HCT116 (cell line): ENCODE results near the gene STIM1. TPM values are rescaled to one million over a fixed set of nuclear protein-coding genes. Genes with fewer than 3 reads are reported as not detected.
A peak's percentile ranks its signal among the peaks of the same experiment; 100 is the strongest.

Source experiments
- ATAC-seq: fragments of 200-7000 bp; cut with Tn5 transposase; 2 replicates; pipeline ENCODE4 v1.9.1; 2020; ENCODE audit warnings: mild to moderate bottlenecking, moderate library complexity
- BruUV-seq: library from RNA; stranded (reverse); fragments of 400-500 nt; replicated peaks from 2 replicates; lab custom pipeline; 2021; lab: Mats Ljungman, UMichigan
- CTCF ChIA-PET: fragments of 300-600 bp; sonication (Branson Sonifier 250); formaldehyde crosslinking; loops from one replicate; lab custom pipeline; 2021; ENCODE audit warnings: antibody characterized with exemption; lab: Charles Lee
- POLR2A ChIA-PET: fragments of 300-600, 350-600 bp; sonication (Branson Sonifier 250); formaldehyde crosslinking; loops from one replicate; lab custom pipeline; 2021; ENCODE audit warnings: antibody characterized with exemption; lab: Charles Lee
- RAD21 ChIA-PET, 2 experiments: fragments of 300-600 bp; sonication (Branson Sonifier 250); formaldehyde crosslinking; loops; one replicate each; lab custom pipeline; 2023; ENCODE audit warnings: low total read pairs in 2 of 2; ENCODE audit not compliant: uncharacterized antibody in 2 of 2, unreplicated experiment in 2 of 2, low non-redundant PET in 1 of 2; lab: Charles Lee
- DNase-seq: peaks from one replicate; pipeline ENCODE4 v3.0.0-alpha.2; 2010; ENCODE audit warnings: low read depth, low spot score
- H2AFZ ChIP-seq: fragments of 200-600 bp; shearing (Covaris generic), sonication (generic); 2 replicates; pipeline ENCODE4 v1.6.1; 2017; ENCODE audit warnings: low read depth, mixed run types, mixed read lengths, antibody characterized with exemption, low read length; ENCODE audit not compliant: poor library complexity, severe bottlenecking
- H3K27ac ChIP-seq: 2 replicates; pipeline ENCODE4 v1.5.1; 2012; ENCODE audit warnings: low read depth, low read length
- H3K27me3 ChIP-seq: fragments of 200-600 bp; sonication (generic); 2 replicates; pipeline ENCODE4 v1.6.1; 2016; ENCODE audit warnings: mixed run types, low read length, mixed read lengths; ENCODE audit not compliant: insufficient read depth
- H3K36me3 ChIP-seq, 2 experiments: fragments of 200-500 bp in 1 of 2; fragments of 200-600 bp in 1 of 2; sonication (Bioruptor generic) in 1 of 2; sonication (generic) in 1 of 2; 2 replicates each; pipeline versions ENCODE4 v1.5.1 to v1.6.1; 2014 to 2016; ENCODE audit warnings: low read length in 2 of 2, inconsistent platforms in 1 of 2, mixed read lengths in 1 of 2, mixed run types in 1 of 2; ENCODE audit not compliant: insufficient read depth in 2 of 2, control insufficient read depth in 1 of 2
- H3K4me1 ChIP-seq, 2 experiments: fragments of 200-600 bp in 1 of 2; sonication (generic) in 1 of 2; 2 replicates each; pipeline versions ENCODE4 v1.5.1 to v1.6.1; 2012 to 2017; ENCODE audit warnings: low read length in 2 of 2, inconsistent platforms in 1 of 2, mild to moderate bottlenecking in 1 of 2, mixed read lengths in 1 of 2, mixed run types in 1 of 2, moderate library complexity in 1 of 2; ENCODE audit not compliant: insufficient read depth in 2 of 2, control insufficient read depth in 1 of 2
- H3K4me2 ChIP-seq: fragments of 200-600 bp; sonication (generic); 2 replicates; pipeline ENCODE4 v1.6.1; 2017; ENCODE audit warnings: mixed run types, low read length, mixed read lengths
- H3K4me3 ChIP-seq, 2 experiments: fragments of 200-600 bp in 1 of 2; sonication (generic) in 1 of 2; replicated peaks in 1 of 2; 2 replicates each; pipeline ENCODE4 v1.5.1; 2011 to 2016; ENCODE audit warnings: low read length in 2 of 2, control low read depth in 1 of 2, low read depth in 1 of 2, mild to moderate bottlenecking in 1 of 2, mixed read lengths in 1 of 2, mixed run types in 1 of 2
- H3K79me2 ChIP-seq: fragments of 200-600 bp; sonication (generic); 2 replicates; pipeline ENCODE4 v1.6.1; 2017; ENCODE audit warnings: mild to moderate bottlenecking, mixed run types, low read length, moderate library complexity, mixed read lengths; ENCODE audit not compliant: insufficient read depth
- H3K9ac ChIP-seq: fragments of 200-600 bp; sonication (generic); 2 replicates; pipeline ENCODE4 v1.6.1; 2016; ENCODE audit warnings: low read length, mixed read lengths
- H3K9me2 ChIP-seq: fragments of 200-600 bp; sonication (generic), shearing (Covaris generic); 2 replicates; pipeline ENCODE4 v1.6.1; 2017; ENCODE audit warnings: mixed run types, mild to moderate bottlenecking, moderate library complexity; ENCODE audit not compliant: insufficient read depth
- H3K9me3 ChIP-seq, 2 experiments: fragments of 200-500 bp in 1 of 2; fragments of 200-600 bp in 1 of 2; sonication (Bioruptor generic) in 1 of 2; sonication (generic) in 1 of 2; 2 replicates each; pipeline ENCODE4 v1.6.1; 2014 to 2017; ENCODE audit warnings: low read length in 2 of 2, mixed read lengths in 2 of 2, inconsistent platforms in 1 of 2, low read depth in 1 of 2, mild to moderate bottlenecking in 1 of 2, mixed run types in 1 of 2, moderate library complexity in 1 of 2; ENCODE audit not compliant: control insufficient read depth in 1 of 2, insufficient read depth in 1 of 2
- H4K20me1 ChIP-seq: fragments of 200-600 bp; sonication (generic), shearing (Covaris generic); 2 replicates; pipeline ENCODE4 v1.6.1; 2017; ENCODE audit warnings: mixed run types, mild to moderate bottlenecking, moderate library complexity; ENCODE audit not compliant: insufficient read depth
- CBX3 ChIP-seq: IDR thresholded peaks from 2 replicates; pipeline ENCODE4 v1.6.1; 2012; ENCODE audit warnings: low read depth
- EZH2phosphoT487 ChIP-seq: fragments of 200-600 bp; IDR thresholded peaks from 2 replicates; pipeline ENCODE4 v1.6.1; 2018; ENCODE audit warnings: antibody characterized with exemption, borderline replicate concordance
- intact Hi-C: fragments of 100-400 bp; cut with micrococcal nuclease; formaldehyde crosslinking; loops from 2 replicates; pipeline ENCODE4 v1.10.0; 2022
- total RNA-seq: library from RNA; stranded (reverse); gene quantifications from one replicate; pipeline ENCODE4 v1.2.1, GENCODE V29; 2021; ENCODE audit not compliant: unreplicated experiment

The STIM1 gene
- total RNA-seq, 1 experiment from 2014 or later, result 22.3 TPM

GRCh38 chr11:4140067-4140636 lies 284.7 kb downstream of the STIM1 start:
- ChIA-PET RAD21 (no interaction called here), POLR2A (no interaction called here), CTCF (no interaction called here)
- no peaks in the 10 kb centered on the region for H3K79me2 ChIP-seq
- peaks cover 11 to 59% of the 10 kb centered on the region in 2 experiments for H3K36me3 ChIP-seq
- TF ChIP-seq CBX3, result peak; percentile 77
- TF ChIP-seq EZH2phosphoT487, result no peak
- BruUV-seq, result no TSS peak
- H3K4me1 ChIP-seq, result peaks cover 0 to under 1% of the 10 kb centered on the region in 2 experiments; a peak in 1 of 4 replicates
- no peak for DNase-seq
- no peak overlapping the region for H3K9ac ChIP-seq
- H3K9me3 ChIP-seq, result peaks cover 0 to 4% of the 10 kb centered on the region in 2 experiments; a peak in 1 of 4 replicates
- H2AFZ ChIP-seq, result no peak overlapping the region
- no peaks in the 10 kb centered on the region for H4K20me1 ChIP-seq
- no peak overlapping the region for H3K27ac ChIP-seq
- no peak for ATAC-seq
- no peaks in the 10 kb centered on the region for H3K27me3 ChIP-seq
- H3K4me3 ChIP-seq, result no peak overlapping the region
- no peak overlapping the region for H3K4me2 ChIP-seq
- intact Hi-C loops, result no loop called here
- H3K9me2 ChIP-seq, result no peaks in the 10 kb centered on the region

Other genes starting within 250 kb of the STIM1 start
- 5.6 TPM for gene ART5, start 213.7 kb upstream of the STIM1 start, total RNA-seq
- gene ART1, start 210.5 kb upstream of the STIM1 start, total RNA-seq, result not detected
- gene CHRNA10, start 184.3 kb upstream of the STIM1 start, total RNA-seq, result 3.0 TPM
- 98.4 TPM for gene NUP98, start 58.1 kb upstream of the STIM1 start, total RNA-seq
- 30.5 TPM for gene PGAP2, start 47.1 kb upstream of the STIM1 start, total RNA-seq
- gene RHOG, start 14.7 kb upstream of the STIM1 start, total RNA-seq, result 49.1 TPM
- gene RRM1, start 239.1 kb downstream of the STIM1 start, total RNA-seq, result 134 TPM